GM18951 (cell line): Measurements from ENCODE around the gene CDIPT.
"Not testable (repeated sequence)": the region's sequence is repeated elsewhere in the genome, so short reads cannot be mapped to it uniquely, and the experiment has no call there.

Experiments
- POLR2A ChIP-seq: IDR thresholded peaks from 4 replicates; pipeline ENCODE4 v1.6.1; 2011; ENCODE audit warnings: mild to moderate bottlenecking; ENCODE audit not compliant: insufficient read length, insufficient read depth; ENCODE audit errors: extremely low read depth
- in situ Hi-C: fragments of 300-500 bp; cut with MboI; formaldehyde crosslinking; loops from one replicate; pipeline ENCODE4 v1.12.0; 2022; ENCODE audit warnings: low sequenced_read_pairs, mixed read lengths, inconsistent platforms; ENCODE audit not compliant: unreplicated experiment

The CDIPT gene

DNA sequence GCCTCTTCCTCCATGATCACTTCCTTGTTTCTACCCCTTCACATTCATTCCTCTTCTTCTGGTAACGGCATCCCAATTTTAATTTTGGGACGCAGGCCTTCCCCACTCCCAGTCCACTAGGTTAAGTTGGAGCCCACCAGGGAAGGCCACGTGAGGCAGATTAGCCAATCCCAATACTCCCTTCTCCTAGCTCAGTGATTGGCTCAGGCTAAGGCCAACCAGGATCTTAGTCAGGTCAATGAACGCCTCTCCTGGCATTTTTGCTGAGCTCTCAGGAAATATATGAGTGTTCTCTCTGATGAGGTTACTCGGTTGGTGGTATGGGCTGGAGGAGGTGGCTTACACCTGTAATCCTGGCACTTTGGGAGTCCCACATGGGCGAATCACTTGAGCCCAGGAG lies 21.0 kb upstream of the CDIPT start:
- in situ Hi-C loops, result no loop called here
- TF ChIP-seq POLR2A, result no peak

DNA sequence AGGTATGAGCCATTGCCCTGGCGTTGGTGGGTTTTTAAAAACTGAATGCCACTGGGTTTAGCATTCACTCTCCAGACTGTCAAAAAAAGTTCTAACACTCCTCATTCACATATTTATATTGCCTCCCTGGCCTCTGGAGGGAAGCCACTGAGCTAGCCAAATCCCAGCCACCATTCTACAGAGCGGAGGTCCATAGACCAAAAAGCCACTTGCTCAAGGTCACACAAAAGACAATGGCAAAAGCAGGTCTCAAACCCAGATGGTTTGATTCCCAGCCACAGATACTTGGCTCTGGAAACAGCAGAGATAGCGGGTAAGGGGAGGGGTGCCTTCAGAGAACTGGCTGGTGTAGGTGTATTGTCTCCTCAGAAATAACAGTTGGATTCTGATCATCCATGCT lies 18.0 kb upstream of the CDIPT start:
- TF ChIP-seq POLR2A, result no peak
- in situ Hi-C loops, result no loop called here

DNA sequence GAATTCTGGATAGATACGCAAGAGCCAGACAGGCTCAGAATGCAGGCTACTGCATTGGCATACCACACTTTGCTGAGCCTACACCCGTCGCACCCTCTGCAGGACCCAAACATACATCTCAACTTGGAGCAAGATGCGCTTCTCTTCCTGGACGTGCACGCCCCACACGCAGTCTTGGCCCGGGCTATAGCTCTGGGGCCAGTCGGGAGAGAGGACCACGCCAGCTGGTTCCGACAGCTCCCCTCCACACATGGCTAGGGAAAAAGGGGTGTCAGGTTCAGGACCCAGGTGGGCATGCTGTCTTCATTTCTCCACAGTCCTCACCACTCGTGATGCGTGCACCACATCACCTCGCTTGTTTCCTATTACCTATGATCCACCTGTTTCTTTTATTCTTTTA lies 15.1 kb upstream of the CDIPT start:
- TF ChIP-seq POLR2A, result no peak
- in situ Hi-C loops, result no loop called here

DNA sequence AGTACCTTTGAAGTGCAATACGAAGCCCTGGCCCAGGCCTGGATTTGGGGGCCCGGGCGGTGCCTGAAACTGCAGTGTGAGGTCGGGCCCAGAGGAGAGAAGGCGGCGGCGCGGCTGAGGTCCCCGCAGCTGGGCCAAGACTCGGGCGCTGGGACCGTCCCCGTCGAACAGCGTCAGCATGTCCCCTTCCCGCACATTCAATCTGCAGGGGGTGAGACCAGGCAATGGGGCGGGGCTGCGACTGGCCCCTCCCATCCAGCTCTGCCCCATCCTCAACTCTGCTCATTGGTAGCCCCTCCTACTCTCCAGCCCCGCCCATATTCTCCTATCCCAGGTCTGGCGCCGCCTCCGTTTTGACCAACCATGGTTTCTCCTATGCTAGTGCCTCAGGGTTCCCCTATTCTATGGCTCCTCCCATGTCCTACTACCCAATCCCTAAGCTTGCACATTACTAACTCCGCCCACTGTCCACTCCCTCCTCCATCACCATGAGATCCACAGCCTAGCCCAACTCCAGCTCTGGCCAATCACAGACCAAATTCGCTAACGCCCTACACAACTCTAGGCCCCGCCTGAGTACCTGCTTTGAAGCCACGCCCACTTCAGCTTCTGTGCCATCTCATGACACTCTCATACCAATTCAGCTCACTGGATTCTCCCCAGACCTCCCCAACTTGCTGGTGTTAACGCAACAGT lies 14.4 kb upstream of the CDIPT start:
- in situ Hi-C loops, result no loop called here
- no peak for TF ChIP-seq POLR2A

DNA sequence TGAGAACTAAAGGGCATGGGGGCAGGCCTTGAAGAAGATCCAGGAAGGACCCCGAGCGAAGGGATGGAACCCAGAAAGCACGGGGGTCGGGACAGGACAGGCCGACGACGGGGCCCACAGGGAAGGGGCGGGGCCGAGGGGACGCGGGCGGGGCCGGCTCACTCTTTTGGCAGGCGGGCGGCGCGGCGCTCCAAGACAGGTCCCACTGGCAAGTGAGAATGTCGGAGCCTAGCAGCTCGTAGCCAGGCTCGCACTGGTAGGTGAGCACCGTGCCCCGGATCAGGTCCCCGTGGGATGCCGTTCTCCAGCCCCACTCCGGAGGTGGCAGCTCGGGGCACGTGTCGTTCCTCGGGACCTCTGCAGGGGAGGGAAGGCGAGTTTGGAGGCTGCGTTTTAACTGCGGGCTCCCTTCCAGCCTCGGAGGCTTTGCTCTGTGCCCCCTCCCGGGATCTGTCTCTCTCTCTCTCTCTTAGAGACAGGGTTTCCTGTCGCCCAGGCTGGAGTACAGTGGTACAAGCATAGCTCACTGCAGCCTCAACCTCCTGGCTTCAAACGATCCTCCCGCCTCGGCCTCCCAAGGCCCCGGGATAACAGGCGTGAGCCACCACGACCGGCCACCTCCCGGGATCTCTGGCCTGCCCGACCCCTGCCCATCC lies 13.7 kb upstream of the CDIPT start:
- no peak for TF ChIP-seq POLR2A
- in situ Hi-C loops, result no loop called here

DNA sequence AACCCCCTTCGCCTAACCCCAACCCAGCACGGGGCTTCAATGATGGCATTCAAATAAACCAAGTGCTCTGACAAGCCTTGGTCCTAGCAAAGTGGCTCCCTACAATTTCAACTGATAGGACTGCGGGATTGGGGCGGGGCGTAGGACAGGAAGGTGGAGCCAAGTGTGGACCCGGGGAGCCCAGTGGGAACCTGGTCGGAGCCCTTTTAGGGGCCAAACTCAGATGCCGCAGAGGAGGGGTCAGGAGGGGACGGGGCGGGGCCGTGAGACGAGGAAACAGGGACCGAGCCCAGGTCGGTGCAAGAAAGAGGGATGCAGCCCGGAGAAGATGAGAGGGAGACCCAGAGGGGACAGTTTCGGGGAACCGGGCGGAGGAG lies 13.2 kb upstream of the CDIPT start:
- in situ Hi-C loops, result no loop called here

DNA sequence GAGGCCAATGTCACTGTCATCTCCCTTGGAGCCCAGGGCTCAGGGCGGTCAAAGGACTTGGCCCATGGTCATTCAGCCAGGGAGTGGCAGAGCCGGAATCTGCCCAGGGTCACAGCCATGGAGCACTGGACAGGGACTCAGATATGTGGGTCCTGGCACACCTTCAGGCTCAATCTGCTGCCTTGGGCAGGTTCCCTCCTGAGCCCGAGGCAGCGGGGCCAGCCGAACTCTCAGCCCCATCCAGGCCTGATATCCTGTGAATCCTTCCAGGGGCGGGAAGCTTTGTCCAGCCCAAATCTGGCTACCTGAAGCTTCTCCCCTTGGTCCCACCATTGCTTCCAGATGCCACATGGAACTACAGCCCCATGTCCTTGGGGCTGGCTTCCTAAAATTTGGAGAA lies 12.2 kb upstream of the CDIPT start:
- in situ Hi-C loops, result no loop called here
- no peak for TF ChIP-seq POLR2A

More for the DNA sequence above, 13.2 kb upstream of the CDIPT start:
- no peak for TF ChIP-seq POLR2A

DNA sequence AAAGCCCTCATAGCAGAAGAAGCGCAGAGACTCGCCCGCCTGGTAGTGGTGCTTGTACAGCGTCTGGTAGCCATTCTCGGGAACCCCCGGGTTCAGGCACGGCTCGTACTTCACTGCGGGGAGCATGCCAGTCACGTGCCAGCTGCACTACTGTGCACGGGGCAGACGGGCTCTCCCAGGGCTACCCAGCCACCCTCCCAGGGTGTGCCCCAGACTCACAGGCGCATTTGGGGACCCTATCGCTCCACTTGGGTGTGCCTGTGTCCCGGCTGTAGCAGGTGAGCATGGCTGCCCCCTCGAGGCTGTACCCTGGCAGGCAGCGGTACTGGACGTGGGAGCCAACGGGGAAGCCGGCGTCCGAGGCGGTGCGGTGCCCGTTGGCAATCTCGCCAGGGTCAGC lies 10.3 kb upstream of the CDIPT start:
- in situ Hi-C loops, result no loop called here
- TF ChIP-seq POLR2A, result no peak

DNA sequence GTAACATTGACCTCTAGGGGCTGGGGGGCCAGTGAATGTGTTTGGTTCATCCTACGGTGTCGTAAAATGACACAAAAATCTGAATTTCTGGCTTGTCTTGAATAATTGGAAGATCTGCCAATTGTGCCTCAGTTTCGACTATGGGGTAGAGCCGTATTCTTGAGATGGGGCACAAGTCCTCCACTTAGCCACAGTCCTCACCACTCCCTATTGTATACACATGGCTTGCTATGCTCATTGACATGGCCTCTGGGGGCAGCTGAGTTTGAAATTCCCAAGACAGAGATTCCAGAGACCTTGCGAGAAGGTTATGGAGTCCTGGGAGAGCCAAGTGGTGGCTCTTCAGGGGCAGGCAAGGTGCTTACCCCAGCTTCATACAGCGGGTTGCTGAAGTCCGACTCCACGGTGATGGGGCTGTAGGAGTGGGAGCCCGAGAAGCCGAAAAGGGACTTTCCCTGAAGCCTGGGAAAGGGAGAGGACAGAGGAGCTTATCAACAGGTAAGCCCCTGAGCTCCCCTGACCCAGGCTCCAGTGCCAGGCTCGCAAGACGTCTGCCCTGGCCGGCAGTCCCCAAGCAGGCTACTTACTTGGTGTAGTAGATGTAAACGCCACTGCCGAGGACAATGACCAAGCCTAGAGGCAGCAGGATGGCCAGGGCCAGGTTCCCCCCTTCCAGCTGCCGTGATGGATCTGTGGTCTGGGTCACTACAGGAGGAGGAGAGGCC lies 9.0 kb upstream of the CDIPT start:
- TF ChIP-seq POLR2A, result no peak
- in situ Hi-C loops, result no loop called here

DNA sequence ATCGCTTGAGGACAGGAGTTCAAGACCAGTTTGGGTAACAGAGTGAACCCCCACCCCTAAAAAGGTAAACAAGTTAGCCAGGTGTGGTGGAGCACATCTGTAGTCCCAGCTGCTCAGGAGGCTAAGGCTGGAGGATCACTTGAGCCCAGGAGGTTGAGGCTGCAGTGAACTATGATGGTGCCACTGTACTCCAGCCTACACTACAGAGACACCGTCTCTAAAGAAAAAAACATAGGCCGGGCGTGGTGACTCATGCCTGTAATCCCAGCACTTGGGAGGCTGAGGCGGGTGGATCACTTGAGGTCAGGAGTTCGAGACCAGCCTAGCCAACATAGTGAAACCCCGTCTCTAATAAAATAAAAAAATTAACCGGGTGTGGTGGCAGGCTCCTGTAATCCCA lies 6.0 kb upstream of the CDIPT start:
- in situ Hi-C loops, result not testable (repeated sequence)

DNA sequence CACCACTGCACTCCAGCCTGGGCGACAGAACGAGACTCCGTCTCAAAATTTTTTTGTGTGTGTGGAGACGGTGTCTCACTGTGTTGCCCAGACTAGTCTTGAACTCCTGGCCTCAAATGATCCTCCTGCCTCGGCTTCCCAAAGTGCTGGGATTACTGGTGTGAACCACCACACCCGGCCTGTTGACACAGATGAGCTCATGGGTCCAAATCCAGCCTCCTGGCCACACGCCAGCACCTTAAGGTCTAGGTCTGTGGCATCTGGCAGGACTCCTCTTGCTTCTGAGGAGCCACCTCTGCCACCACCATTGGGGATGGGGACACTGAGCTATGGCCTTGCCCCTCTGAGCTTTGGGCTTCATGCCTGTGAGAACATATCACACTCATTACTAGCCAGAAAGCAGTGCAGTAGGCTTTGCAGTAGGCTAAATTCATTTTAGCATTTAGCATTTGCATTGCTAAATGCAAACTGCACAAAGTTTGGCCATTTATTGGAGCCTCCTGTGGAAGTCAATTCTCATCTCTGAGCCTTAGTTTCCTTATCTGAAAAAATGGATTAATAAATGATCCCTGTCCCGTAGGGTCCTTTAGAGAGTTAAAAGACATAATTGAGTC lies 5.5 kb upstream of the CDIPT start:
- no peak for TF ChIP-seq POLR2A
- in situ Hi-C loops, result no loop called here

DNA sequence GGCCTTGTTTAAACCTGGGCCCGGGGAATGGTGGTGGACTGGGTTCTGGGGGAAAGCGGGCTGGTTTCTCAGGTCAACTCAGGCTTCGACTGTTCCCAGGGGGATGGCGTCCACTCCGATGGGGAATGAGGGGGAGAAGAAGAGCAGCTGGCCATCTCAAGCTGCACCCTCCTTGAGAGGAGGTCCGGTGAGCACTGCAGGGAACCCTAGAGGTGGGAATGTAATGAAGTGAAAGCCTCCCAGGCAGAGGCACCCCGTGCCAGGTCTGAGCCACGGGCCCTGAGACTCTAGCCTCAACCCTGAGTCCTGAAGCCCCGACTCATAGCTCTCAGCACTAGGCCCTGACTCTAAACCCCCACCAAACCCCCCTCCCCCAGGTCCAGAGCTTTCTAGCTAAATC lies 1.2 kb upstream of the CDIPT start:
- in situ Hi-C loops, result no loop called here
- no peak for TF ChIP-seq POLR2A

DNA sequence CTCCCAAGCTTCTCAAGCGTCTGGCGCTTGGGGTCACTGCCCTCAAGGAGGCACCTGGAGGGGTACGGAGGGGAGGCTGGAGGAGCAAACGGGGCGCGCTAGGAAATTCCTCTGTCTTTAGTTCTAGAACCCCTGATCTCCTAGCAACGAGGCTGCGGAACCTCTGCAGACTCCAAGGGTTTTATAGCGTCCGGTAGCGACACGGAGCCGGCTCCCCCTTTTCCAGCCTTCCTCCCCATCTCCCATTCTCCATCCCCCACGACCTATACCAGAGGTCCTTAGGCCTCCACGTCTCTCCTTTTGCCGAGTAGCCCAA lies 601 bp upstream of the CDIPT start:
- in situ Hi-C loops, result no loop called here
- TF ChIP-seq POLR2A, result no peak

DNA sequence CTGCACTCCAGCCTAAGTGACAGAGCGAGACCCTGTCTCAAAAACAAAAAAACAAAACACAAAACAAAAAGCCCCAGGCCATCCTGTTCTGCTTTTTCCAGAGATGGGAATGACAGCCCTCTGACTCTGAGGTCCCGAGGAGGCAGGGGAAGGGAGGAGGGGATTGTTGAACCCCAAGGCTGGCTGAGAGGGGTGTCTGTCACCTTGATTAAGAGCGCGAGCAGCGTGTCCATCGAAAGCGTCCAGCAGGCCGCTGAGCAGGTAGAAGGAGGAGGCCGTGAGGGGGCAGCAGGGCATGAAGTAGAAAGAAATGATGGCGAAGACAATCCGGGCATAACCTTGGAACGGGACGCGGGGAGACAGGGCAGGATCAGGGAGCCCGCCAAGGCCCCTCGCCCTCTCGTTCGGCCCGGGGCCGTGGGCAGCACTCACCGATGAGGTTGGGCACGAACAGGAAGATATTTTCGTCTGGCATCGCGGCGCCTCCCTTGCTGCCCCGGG lies 593 bp downstream of the CDIPT start:
- TF ChIP-seq POLR2A, result no peak

More for the DNA sequence above, 593 bp downstream of the CDIPT start:
- in situ Hi-C loops, result no loop called here
